Measurements from ENCODE around the gene IMPA2. TPM values are rescaled to one million over a fixed set of nuclear protein-coding genes. Genes with fewer than 3 reads are reported as not detected.

Gene IMPA2
- total RNA-seq, 6 experiments from 2014 or later: 1.2 to 2.5 (median 1.5) TPM

DNA sequence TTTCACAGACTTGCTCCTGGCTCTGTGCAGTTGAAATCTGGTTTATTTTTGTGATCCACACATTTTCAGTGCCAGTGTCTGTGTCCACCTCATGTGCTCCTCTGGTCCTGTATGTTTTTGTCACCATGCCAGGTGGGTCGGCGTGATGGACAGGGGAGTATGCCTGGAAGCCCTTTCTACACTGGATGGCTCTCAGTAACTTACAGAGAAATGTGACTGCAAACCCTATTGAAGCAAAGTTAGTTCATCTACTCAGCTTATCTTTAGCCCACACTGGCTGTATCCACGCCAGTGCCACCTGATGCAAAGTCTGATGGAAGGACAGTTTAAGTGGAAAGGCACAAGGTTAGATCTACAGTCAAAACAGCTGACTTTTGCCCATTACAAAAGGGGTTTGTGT is 4.3 kb downstream of the IMPA2 start:
- no peaks in the 10 kb centered on the region for H3K9me3 Mint-ChIP-seq
- no peak overlapping the region for H3K4me3 Mint-ChIP-seq
- no peaks in the 10 kb centered on the region for H3K36me3 Mint-ChIP-seq (ENCODE audit: low read depth)
- peaks cover 5% of the 10 kb centered on the region; the same call in 1 of the 2 replicates for H3K4me1 Mint-ChIP-seq (ENCODE audit: low read depth)
- peaks cover 6% of the 10 kb centered on the region for H3K27me3 Mint-ChIP-seq (ENCODE audit: insufficient read depth)
- TF ChIP-seq, protein P1, sequence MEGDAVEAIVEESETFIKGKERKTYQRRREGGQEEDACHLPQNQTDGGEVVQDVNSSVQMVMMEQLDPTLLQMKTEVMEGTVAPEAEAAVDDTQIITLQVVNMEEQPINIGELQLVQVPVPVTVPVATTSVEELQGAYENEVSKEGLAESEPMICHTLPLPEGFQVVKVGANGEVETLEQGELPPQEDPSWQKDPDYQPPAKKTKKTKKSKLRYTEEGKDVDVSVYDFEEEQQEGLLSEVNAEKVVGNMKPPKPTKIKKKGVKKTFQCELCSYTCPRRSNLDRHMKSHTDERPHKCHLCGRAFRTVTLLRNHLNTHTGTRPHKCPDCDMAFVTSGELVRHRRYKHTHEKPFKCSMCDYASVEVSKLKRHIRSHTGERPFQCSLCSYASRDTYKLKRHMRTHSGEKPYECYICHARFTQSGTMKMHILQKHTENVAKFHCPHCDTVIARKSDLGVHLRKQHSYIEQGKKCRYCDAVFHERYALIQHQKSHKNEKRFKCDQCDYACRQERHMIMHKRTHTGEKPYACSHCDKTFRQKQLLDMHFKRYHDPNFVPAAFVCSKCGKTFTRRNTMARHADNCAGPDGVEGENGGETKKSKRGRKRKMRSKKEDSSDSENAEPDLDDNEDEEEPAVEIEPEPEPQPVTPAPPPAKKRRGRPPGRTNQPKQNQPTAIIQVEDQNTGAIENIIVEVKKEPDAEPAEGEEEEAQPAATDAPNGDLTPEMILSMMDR (IDR thresholded peaks at IDR 0.05): no peak
- DNase-seq: no peak
- H3K27ac Mint-ChIP-seq: no peak overlapping the region

DNA sequence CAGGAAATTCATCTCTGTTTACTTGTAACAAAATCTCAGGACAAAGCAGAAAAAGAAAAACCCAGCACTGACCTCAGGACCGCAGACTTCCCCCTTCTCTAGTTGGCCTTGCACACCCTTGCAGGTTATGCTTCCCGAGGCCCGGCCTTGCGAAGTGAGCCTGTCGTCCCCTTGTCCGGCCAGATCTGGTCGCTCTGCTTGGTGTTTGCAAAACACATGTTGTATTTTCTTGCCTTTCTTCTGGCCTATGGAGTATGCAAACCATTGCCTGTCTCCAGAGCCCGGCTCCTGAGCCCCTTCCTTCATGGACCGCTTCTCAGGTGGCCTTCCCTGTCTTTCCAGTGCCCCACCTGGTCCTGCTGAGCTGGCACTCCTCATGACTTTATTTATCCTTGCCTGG is 4.8 kb downstream of the IMPA2 start:
- TF ChIP-seq, protein P1 (IDR thresholded peaks at IDR 0.05): no peak
- Mint-ChIP-seq H3K4me3 (no peak overlapping the region), H3K9me3 (no peaks in the 10 kb centered on the region), H3K36me3 (ENCODE audit: low read depth) (no peaks in the 10 kb centered on the region), H3K4me1 (ENCODE audit: low read depth) (peaks cover 5% of the 10 kb centered on the region; the same call in 1 of the 2 replicates), H3K27ac (no peak overlapping the region), H3K27me3 (ENCODE audit: insufficient read depth) (peaks cover 11% of the 10 kb centered on the region)
- DNase-seq: no peak

DNA sequence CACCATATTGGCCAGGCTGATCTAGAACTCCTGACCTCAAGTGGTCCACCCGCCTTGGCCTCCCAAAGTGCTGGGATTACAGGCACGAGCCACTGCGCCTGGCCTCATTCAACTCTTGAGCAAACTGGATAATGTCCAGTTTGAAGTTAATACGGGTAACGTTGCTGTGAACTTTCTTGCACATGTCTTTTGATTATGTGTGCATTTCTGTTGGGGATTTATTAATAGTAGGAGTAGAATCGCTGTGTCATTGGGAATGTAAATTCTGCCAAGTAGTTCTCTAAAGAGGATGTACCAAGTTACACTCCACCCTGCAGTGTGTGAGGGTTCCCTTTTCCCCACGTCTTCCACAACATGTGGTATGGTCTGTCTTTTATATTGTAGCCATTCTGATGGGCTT is 6.2 kb downstream of the IMPA2 start:
- Mint-ChIP-seq H3K27ac (no peak overlapping the region), H3K4me1 (ENCODE audit: low read depth) (no peaks in the 10 kb centered on the region), H3K27me3 (ENCODE audit: insufficient read depth) (peaks cover 11% of the 10 kb centered on the region), H3K4me3 (no peak overlapping the region), H3K36me3 (ENCODE audit: low read depth) (no peaks in the 10 kb centered on the region), H3K9me3 (no peaks in the 10 kb centered on the region)
- TF ChIP-seq, protein P1 (IDR thresholded peaks at IDR 0.05): no peak
- no peak for DNase-seq

DNA sequence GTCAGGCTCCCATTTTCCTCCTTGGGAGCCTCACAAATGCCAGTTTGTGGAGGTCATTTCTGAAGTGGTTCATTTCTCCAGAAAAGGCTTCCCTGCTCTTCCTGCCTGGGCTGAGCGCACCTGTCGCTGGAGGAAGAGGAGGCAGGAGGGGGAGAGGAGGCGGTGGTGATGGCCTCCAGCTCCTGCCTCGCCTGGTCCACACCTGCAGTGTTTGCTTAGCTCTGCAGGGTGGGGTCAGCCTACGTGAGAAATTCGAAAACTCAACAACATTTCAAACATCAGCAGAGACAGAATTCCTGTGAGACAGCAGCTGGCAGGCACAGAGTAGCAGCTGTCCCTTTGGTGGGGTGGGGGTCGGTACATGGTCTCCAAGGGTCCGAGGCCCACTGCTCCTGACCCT is 7.9 kb downstream of the IMPA2 start:
- no peaks in the 10 kb centered on the region for H3K9me3 Mint-ChIP-seq
- H3K36me3 Mint-ChIP-seq (ENCODE audit: low read depth): no peaks in the 10 kb centered on the region
- peaks cover 5% of the 10 kb centered on the region for H3K27me3 Mint-ChIP-seq (ENCODE audit: insufficient read depth)
- H3K27ac Mint-ChIP-seq: no peak overlapping the region
- TF ChIP-seq, protein P1 (IDR thresholded peaks at IDR 0.05): no peak
- H3K4me1 Mint-ChIP-seq (ENCODE audit: low read depth): peaks cover 3% of the 10 kb centered on the region
- DNase-seq: no peak
- H3K4me3 Mint-ChIP-seq: no peak overlapping the region

- Mint-ChIP-seq H3K4me1 (ENCODE audit: low read depth) (peaks cover 11% of the 10 kb centered on the region), H3K4me3 (no peak overlapping the region), H3K9me3 (no peaks in the 10 kb centered on the region), H3K27ac (no peak overlapping the region), H3K36me3 (ENCODE audit: low read depth) (no peaks in the 10 kb centered on the region), H3K27me3 (ENCODE audit: insufficient read depth) (peaks cover 5% of the 10 kb centered on the region)
- TF ChIP-seq, protein P1 (IDR thresholded peaks at IDR 0.05): no peak
- no peak for DNase-seq
These were observed 8.7 kb downstream of the IMPA2 start for GRCh38 chr18:11989966-11990380.

- peaks cover 5% of the 10 kb centered on the region for H3K27me3 Mint-ChIP-seq (ENCODE audit: insufficient read depth)
- H3K4me1 Mint-ChIP-seq (ENCODE audit: low read depth): peaks cover 17% of the 10 kb centered on the region
- no peak for DNase-seq
- H3K9me3 Mint-ChIP-seq: no peaks in the 10 kb centered on the region
- TF ChIP-seq, protein P1 (IDR thresholded peaks at IDR 0.05): no peak
- H3K36me3 Mint-ChIP-seq (ENCODE audit: low read depth): no peaks in the 10 kb centered on the region
- no peak overlapping the region for H3K27ac Mint-ChIP-seq
- H3K4me3 Mint-ChIP-seq: no peak overlapping the region
These were observed 9.2 kb downstream of the IMPA2 start for GRCh38 chr18:11990539-11990938.
